ENCODE results near the gene POU6F1.
A peak's percentile ranks its signal among the peaks of the same experiment; 100 is the strongest.

POU6F1 gene

DNA sequence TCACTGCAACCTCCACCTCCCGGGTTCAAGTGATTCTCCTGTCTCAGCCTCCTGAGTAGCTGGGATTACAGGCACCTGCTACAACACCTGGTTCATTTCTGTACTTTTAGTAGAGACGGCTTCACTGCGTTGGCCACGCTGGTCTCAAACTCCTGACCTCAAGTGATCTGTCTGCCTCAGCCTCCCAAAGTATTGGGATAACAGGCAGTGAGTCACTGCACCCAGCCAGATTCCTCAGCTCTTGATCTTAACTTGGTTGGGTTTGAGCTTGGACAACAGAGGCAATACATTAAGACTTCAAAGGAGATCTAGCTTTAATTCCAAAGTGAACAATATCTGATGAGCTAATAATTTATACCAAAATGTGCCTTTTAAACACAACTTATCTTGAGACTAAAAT is 26.4 kb upstream of the POU6F1 start:
- Histone ChIP-seq H2AFZ (ENCODE audit: low read depth, low read length) (no peak overlapping the region), H3K4me1 (ENCODE audit: low read length) (peaks cover 31% of the 10 kb centered on the region), H3K4me3 (ENCODE audit: low read length) (no peak overlapping the region), H3K4me2 (ENCODE audit: low read length) (no peak overlapping the region), H3K27ac (ENCODE audit: low read length) (no peak overlapping the region), H3K9me3 (ENCODE audit: insufficient read depth, low read length) (no peaks in the 10 kb centered on the region), H3K79me2 (ENCODE audit: low read length) (peaks cover 11% of the 10 kb centered on the region), H4K20me1 (ENCODE audit: insufficient read depth, low read length) (0 out of 2 replicates have a peak, but pooled peaks cover 4% of the 10 kb centered on the region), H3K36me3 (replicated peaks; ENCODE audit: low read depth, low read length) (peaks cover 45% of the 10 kb centered on the region), H3K9ac (ENCODE audit: low read length) (no peak overlapping the region), H3K27me3 (ENCODE audit: low read depth, low read length) (no peaks in the 10 kb centered on the region)
- TF ChIP-seq, protein P1, sequence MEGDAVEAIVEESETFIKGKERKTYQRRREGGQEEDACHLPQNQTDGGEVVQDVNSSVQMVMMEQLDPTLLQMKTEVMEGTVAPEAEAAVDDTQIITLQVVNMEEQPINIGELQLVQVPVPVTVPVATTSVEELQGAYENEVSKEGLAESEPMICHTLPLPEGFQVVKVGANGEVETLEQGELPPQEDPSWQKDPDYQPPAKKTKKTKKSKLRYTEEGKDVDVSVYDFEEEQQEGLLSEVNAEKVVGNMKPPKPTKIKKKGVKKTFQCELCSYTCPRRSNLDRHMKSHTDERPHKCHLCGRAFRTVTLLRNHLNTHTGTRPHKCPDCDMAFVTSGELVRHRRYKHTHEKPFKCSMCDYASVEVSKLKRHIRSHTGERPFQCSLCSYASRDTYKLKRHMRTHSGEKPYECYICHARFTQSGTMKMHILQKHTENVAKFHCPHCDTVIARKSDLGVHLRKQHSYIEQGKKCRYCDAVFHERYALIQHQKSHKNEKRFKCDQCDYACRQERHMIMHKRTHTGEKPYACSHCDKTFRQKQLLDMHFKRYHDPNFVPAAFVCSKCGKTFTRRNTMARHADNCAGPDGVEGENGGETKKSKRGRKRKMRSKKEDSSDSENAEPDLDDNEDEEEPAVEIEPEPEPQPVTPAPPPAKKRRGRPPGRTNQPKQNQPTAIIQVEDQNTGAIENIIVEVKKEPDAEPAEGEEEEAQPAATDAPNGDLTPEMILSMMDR (IDR thresholded peaks at IDR 0.05; ENCODE audit: low read depth, low read length), result no peak
- TF ChIP-seq EZH2phosphoT487 (IDR thresholded peaks at IDR 0.05; ENCODE audit: low read depth), result no peak

DNA sequence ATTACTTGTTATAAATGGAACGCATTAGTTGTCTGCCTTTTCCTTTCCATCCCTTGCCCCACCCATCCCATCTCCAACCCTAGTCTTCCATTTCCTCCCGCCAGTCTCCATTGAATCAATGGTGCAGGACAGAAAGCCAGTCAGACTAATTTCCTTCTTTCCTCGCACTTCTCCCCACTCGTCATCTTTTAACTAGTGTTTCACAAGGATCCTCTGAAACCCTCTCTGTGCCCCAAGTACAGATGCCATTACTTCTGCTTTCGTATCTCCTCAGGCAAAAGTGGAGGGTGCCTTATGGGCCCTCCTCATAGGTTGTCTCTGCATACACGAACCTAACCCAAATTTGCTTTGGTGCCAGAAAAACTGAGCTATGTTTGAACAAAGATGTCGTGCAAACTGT is 25.0 kb upstream of the POU6F1 start:
- Histone ChIP-seq H3K27me3 (ENCODE audit: low read depth, low read length) (no peaks in the 10 kb centered on the region), H3K9ac (ENCODE audit: low read length) (no peak overlapping the region), H3K36me3 (replicated peaks; ENCODE audit: low read depth, low read length) (peaks cover 45% of the 10 kb centered on the region), H3K79me2 (ENCODE audit: low read length) (peaks cover 17% of the 10 kb centered on the region), H3K4me1 (ENCODE audit: low read length) (peaks cover 35% of the 10 kb centered on the region), H3K27ac (ENCODE audit: low read length) (peak overlapping the region; percentile 53), H4K20me1 (ENCODE audit: insufficient read depth, low read length) (0 out of 2 replicates have a peak, but pooled peaks cover 4% of the 10 kb centered on the region), H3K4me2 (ENCODE audit: low read length) (peak overlapping the region; percentile 33), H3K4me3 (ENCODE audit: low read length) (no peak overlapping the region), H2AFZ (ENCODE audit: low read depth, low read length) (no peak overlapping the region), H3K9me3 (ENCODE audit: insufficient read depth, low read length) (no peaks in the 10 kb centered on the region)
- TF ChIP-seq EZH2phosphoT487 (IDR thresholded peaks at IDR 0.05; ENCODE audit: low read depth), result no peak
- TF ChIP-seq, protein P1 (IDR thresholded peaks at IDR 0.05; ENCODE audit: low read depth, low read length), result no peak

DNA sequence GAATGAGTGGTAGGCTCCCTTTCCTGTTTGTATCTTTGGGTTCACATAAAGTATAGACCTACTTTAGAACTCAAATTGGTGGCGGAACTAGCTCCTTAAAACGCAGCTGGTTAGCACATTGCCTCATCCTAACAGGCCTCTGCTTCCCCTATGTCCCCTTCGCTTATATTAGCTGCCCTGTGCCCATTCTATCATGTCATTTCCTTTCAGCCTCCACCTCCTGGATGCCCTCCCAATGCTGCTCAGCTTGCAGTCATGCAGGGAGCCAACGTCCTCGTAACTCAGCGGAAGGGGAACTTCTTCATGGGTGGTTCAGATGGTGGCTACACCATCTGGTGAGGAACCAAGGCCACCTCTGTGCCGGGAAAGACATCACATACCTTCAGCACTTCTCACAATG is 24.3 kb upstream of the POU6F1 start:
- Histone ChIP-seq H3K9ac (ENCODE audit: low read length) (no peak overlapping the region), H3K4me1 (ENCODE audit: low read length) (peaks cover 36% of the 10 kb centered on the region), H3K4me3 (ENCODE audit: low read length) (no peak overlapping the region), H3K27ac (ENCODE audit: low read length) (no peak overlapping the region), H2AFZ (ENCODE audit: low read depth, low read length) (no peak overlapping the region), H4K20me1 (ENCODE audit: insufficient read depth, low read length) (0 out of 2 replicates have a peak, but pooled peaks cover 4% of the 10 kb centered on the region), H3K4me2 (ENCODE audit: low read length) (0 out of 2 replicates have a peak overlapping the region, but pooled peaks have one; percentile 17), H3K36me3 (replicated peaks; ENCODE audit: low read depth, low read length) (peaks cover 45% of the 10 kb centered on the region), H3K27me3 (ENCODE audit: low read depth, low read length) (no peaks in the 10 kb centered on the region), H3K9me3 (ENCODE audit: insufficient read depth, low read length) (no peaks in the 10 kb centered on the region), H3K79me2 (ENCODE audit: low read length) (peaks cover 17% of the 10 kb centered on the region)
- no peak for TF ChIP-seq EZH2phosphoT487 (IDR thresholded peaks at IDR 0.05; ENCODE audit: low read depth)
- TF ChIP-seq, protein P1 (IDR thresholded peaks at IDR 0.05; ENCODE audit: low read depth, low read length), result no peak

DNA sequence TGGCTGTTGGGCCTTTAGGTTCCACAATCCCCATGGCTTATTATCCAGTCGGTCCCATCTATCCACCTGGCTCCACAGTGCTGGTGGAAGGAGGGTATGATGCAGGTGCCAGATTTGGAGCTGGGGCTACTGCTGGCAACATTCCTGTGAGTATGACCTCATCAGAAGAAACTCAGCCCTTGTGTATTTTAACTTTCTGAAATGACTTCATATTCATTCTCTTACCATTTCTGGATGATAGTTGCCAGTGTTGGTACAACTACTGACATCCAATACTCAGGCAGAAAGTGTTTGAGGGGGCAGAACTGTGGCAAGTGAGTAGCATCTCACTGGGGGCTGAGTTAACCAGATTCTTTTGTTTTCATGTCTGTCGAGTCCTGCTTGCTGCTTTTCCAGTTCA is 23.1 kb upstream of the POU6F1 start:
- H4K20me1 ChIP-seq (ENCODE audit: insufficient read depth, low read length), result 0 out of 2 replicates have a peak, but pooled peaks cover 4% of the 10 kb centered on the region
- H3K4me1 ChIP-seq (ENCODE audit: low read length), result peaks cover 29% of the 10 kb centered on the region
- no peak overlapping the region for H3K27ac ChIP-seq (ENCODE audit: low read length)
- no peak overlapping the region for H3K4me2 ChIP-seq (ENCODE audit: low read length)
- no peak for TF ChIP-seq EZH2phosphoT487 (IDR thresholded peaks at IDR 0.05; ENCODE audit: low read depth)
- TF ChIP-seq, protein P1 (IDR thresholded peaks at IDR 0.05; ENCODE audit: low read depth, low read length), result no peak
- no peak overlapping the region for H3K9ac ChIP-seq (ENCODE audit: low read length)
- no peak overlapping the region for H3K4me3 ChIP-seq (ENCODE audit: low read length)
- peaks cover 17% of the 10 kb centered on the region for H3K79me2 ChIP-seq (ENCODE audit: low read length)
- H3K9me3 ChIP-seq (ENCODE audit: insufficient read depth, low read length), result no peaks in the 10 kb centered on the region
- peaks cover 43% of the 10 kb centered on the region for H3K36me3 ChIP-seq (replicated peaks; ENCODE audit: low read depth, low read length)
- no peak overlapping the region for H2AFZ ChIP-seq (ENCODE audit: low read depth, low read length)
- H3K27me3 ChIP-seq (ENCODE audit: low read depth, low read length), result no peaks in the 10 kb centered on the region
